Measurements from ENCODE around the gene KATNB1.

DNA sequence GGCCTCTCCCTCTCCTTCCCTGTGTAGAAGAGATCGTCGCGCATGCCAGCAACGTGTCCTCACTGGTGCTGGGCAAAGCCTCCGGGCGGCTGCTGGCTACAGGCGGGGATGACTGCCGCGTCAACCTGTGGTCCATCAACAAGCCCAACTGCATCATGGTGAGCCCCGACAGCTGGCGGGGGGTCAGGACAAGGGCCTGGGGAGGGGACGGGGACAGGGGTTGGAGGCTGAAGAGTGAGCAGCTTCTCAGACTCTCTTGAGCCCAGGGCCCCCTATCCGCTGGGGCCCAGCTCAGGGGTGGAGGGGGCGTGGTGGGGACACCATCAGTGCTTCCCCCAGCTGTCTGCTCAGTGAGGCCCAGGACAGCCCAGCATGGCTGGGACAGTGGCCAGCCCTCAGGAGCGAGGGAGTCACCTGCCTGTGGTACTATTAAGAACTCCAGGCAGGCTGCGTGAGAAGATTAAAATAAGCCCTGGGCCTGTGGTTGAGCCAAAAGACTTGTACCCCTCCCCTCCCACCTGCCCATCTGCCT, 6.2 kb downstream of the KATNB1 start:
- no peak for TF ChIP-seq EZH2 (IDR thresholded peaks at IDR 0.05; ENCODE audit: low read length, unreplicated experiment)
- TF ChIP-seq, protein P1, sequence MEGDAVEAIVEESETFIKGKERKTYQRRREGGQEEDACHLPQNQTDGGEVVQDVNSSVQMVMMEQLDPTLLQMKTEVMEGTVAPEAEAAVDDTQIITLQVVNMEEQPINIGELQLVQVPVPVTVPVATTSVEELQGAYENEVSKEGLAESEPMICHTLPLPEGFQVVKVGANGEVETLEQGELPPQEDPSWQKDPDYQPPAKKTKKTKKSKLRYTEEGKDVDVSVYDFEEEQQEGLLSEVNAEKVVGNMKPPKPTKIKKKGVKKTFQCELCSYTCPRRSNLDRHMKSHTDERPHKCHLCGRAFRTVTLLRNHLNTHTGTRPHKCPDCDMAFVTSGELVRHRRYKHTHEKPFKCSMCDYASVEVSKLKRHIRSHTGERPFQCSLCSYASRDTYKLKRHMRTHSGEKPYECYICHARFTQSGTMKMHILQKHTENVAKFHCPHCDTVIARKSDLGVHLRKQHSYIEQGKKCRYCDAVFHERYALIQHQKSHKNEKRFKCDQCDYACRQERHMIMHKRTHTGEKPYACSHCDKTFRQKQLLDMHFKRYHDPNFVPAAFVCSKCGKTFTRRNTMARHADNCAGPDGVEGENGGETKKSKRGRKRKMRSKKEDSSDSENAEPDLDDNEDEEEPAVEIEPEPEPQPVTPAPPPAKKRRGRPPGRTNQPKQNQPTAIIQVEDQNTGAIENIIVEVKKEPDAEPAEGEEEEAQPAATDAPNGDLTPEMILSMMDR (conservative IDR thresholded peaks at IDR 0.05; ENCODE audit: low read depth, low read length), result no peak
